ENCODE results near the gene GAS5. TPM values are rescaled to one million over a fixed set of nuclear protein-coding genes. Genes with fewer than 3 reads are reported as not detected.
"Not testable (repeated sequence)": the region's sequence is repeated elsewhere in the genome, so short reads cannot be mapped to it uniquely, and the experiment has no call there.

GAS5 gene
- total RNA-seq, 1 experiment from 2014 or later, result 838 TPM

DNA sequence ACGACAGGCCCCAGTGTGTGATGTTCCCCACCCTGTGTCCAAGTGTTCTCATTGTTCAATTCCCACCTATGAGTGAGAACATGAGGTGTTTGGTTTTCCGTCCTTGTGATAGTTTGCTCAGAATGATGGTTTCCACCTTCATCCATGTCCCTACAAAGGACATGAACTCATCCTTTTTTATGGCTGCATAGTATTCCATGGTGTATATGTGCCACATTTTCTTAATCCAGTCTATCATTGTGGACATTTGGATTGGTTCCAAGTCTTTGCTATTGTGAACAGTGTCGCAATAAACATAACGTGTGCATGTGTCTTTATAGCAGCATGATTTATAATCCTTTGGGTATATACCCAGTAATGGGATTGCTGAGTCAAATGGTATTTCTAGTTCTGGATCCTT lies 13.3 kb upstream of the GAS5 start:
- not testable (repeated sequence) for H3K79me2 ChIP-seq (ENCODE audit: low read length); H3K4me1 ChIP-seq (ENCODE audit: low read length); H3K9me2 ChIP-seq (replicated peaks; ENCODE audit: insufficient read depth, low read length); H3K9ac ChIP-seq (ENCODE audit: low read length); H4K20me1 ChIP-seq (ENCODE audit: insufficient read depth, low read depth, low read length); H3K27me3 ChIP-seq (ENCODE audit: low read length); H3K36me3 ChIP-seq (ENCODE audit: insufficient read depth, low read length); DNase-seq; H3K4me3 ChIP-seq (ENCODE audit: low read length); H2AFZ ChIP-seq (ENCODE audit: low read length); H3K27ac ChIP-seq (ENCODE audit: low read length); H3K9me3 ChIP-seq (ENCODE audit: low read length); H3K4me2 ChIP-seq (ENCODE audit: low read depth, low read length, poor library complexity, severe bottlenecking)

DNA sequence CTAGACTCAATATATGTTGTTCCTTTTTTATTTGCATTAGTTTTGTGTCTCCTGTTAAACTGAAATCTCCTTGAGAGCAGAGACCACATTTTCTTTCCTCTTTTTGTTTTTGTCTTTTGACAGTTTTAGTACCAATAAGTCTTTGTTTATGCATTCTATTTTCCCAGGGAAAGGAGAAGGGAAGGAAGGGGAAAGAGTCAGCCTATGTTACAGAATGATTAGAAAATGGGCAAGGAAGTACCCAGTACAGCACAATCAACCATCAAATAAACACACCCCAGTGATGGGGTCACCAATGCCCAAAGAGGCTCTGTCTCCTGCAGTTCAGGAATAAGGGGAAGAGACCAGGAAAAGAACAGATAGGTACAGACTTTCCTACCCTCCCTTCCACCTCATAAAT lies 10.5 kb upstream of the GAS5 start:
- H3K9me2 ChIP-seq (replicated peaks; ENCODE audit: insufficient read depth, low read length), result no peaks in the 10 kb centered on the region
- H3K27ac ChIP-seq (ENCODE audit: low read length), result no peak overlapping the region
- H3K9ac ChIP-seq (ENCODE audit: low read length), result no peak overlapping the region
- no peak for DNase-seq
- no peak overlapping the region for H3K4me3 ChIP-seq (ENCODE audit: low read length)
- no peak overlapping the region for H3K4me2 ChIP-seq (ENCODE audit: low read depth, low read length, poor library complexity, severe bottlenecking)
- H3K9me3 ChIP-seq (ENCODE audit: low read length), result no peaks in the 10 kb centered on the region
- H3K4me1 ChIP-seq (ENCODE audit: low read length), result no peaks in the 10 kb centered on the region
- no peaks in the 10 kb centered on the region for H3K36me3 ChIP-seq (ENCODE audit: insufficient read depth, low read length)
- no peaks in the 10 kb centered on the region for H3K79me2 ChIP-seq (ENCODE audit: low read length)
- no peaks in the 10 kb centered on the region for H3K27me3 ChIP-seq (ENCODE audit: low read length)
- H2AFZ ChIP-seq (ENCODE audit: low read length), result no peak overlapping the region
- no peaks in the 10 kb centered on the region for H4K20me1 ChIP-seq (ENCODE audit: insufficient read depth, low read depth, low read length)

DNA sequence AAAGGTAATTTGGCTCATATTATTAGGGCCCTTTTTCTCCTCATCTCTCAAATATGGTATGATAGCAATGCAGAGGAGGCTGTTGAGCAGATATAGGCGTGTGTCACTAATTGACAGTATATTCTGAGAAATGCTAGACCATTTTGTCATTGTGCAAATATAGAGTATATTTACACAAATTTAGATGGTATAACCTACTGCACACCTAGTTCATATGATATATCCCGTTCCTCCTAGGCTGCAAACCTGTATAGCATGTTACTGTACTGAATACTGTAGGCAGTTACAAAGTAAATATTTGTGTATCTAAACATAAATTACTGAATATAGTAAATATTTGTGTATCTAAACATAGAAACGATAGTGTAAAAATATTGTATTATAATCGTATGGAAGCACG lies 8.9 kb upstream of the GAS5 start:
- Histone ChIP-seq H3K4me1 (ENCODE audit: low read length) (no peaks in the 10 kb centered on the region), H3K4me3 (ENCODE audit: low read length) (no peak overlapping the region), H3K9ac (ENCODE audit: low read length) (no peak overlapping the region), H3K9me2 (replicated peaks; ENCODE audit: insufficient read depth, low read length) (no peaks in the 10 kb centered on the region), H3K79me2 (ENCODE audit: low read length) (no peaks in the 10 kb centered on the region; the same call in 1 of the 2 replicates), H3K27me3 (ENCODE audit: low read length) (no peaks in the 10 kb centered on the region), H2AFZ (ENCODE audit: low read length) (no peak overlapping the region), H3K27ac (ENCODE audit: low read length) (no peak overlapping the region), H4K20me1 (ENCODE audit: insufficient read depth, low read depth, low read length) (no peaks in the 10 kb centered on the region), H3K4me2 (ENCODE audit: low read depth, low read length, poor library complexity, severe bottlenecking) (no peak overlapping the region), H3K9me3 (ENCODE audit: low read length) (no peaks in the 10 kb centered on the region), H3K36me3 (ENCODE audit: insufficient read depth, low read length) (no peaks in the 10 kb centered on the region)
- DNase-seq, result no peak

DNA sequence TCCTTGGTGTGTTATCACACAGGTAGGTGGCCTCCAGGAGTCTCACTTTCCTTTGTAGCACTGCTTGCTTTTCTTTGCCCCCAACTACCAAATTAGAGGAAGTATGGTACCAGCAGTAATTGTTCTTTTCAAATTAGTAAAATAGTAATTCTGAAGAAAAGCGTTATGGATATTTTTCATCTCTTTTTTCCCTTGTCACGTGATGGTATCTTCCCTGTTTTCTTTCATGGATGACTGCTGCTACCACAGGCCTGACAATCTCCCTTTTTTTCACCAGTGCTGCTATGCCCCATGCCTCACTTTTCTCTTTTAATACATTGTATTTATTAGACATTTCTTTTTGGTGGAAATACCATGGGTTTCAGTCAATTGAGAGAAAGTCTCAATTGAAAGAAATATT lies 3.7 kb upstream of the GAS5 start:
- peaks cover 20% of the 10 kb centered on the region for H3K4me1 ChIP-seq (ENCODE audit: low read length)
- H2AFZ ChIP-seq (ENCODE audit: low read length), result no peak overlapping the region
- H3K4me2 ChIP-seq (ENCODE audit: low read depth, low read length, poor library complexity, severe bottlenecking), result no peak overlapping the region
- H3K4me3 ChIP-seq (ENCODE audit: low read length), result no peak overlapping the region
- no peak for DNase-seq
- H3K27ac ChIP-seq (ENCODE audit: low read length), result no peak overlapping the region
- H3K9ac ChIP-seq (ENCODE audit: low read length), result no peak overlapping the region
- peaks cover 17% of the 10 kb centered on the region for H3K79me2 ChIP-seq (ENCODE audit: low read length)
- H3K36me3 ChIP-seq (ENCODE audit: insufficient read depth, low read length), result peaks cover 12% of the 10 kb centered on the region
- no peaks in the 10 kb centered on the region for H3K27me3 ChIP-seq (ENCODE audit: low read length)
- H3K9me3 ChIP-seq (ENCODE audit: low read length), result no peaks in the 10 kb centered on the region
- peaks cover 11% of the 10 kb centered on the region; the same call in 1 of the 2 replicates for H4K20me1 ChIP-seq (ENCODE audit: insufficient read depth, low read depth, low read length)
- no peaks in the 10 kb centered on the region for H3K9me2 ChIP-seq (replicated peaks; ENCODE audit: insufficient read depth, low read length)

DNA sequence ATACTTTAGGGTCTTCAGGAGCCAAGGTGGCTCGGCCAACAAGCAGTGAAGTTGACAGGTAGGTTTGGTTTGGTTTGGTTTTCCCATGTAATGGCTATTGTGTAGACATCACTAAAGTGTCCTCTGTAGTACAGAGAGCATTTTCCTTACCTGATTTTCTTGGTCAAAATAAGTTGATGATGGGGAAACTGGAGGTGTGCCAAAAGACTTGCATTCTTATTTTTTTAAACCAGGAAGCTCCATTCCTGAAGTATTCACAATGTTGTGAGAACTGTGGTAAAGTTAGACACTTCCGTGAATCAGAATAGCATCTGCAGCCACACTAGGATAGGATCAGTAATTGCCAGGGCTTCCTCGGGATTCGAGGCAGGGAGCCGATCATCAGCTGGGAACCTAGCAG lies 3.3 kb upstream of the GAS5 start:
- Histone ChIP-seq H3K79me2 (ENCODE audit: low read length) (peaks cover 21% of the 10 kb centered on the region), H3K36me3 (ENCODE audit: insufficient read depth, low read length) (peaks cover 16% of the 10 kb centered on the region), H3K9ac (ENCODE audit: low read length) (no peak overlapping the region), H3K4me3 (ENCODE audit: low read length) (no peak overlapping the region), H3K9me3 (ENCODE audit: low read length) (no peaks in the 10 kb centered on the region), H2AFZ (ENCODE audit: low read length) (no peak overlapping the region), H3K27ac (ENCODE audit: low read length) (no peak overlapping the region), H3K9me2 (replicated peaks; ENCODE audit: insufficient read depth, low read length) (no peaks in the 10 kb centered on the region), H3K4me1 (ENCODE audit: low read length) (peaks cover 24% of the 10 kb centered on the region), H4K20me1 (ENCODE audit: insufficient read depth, low read depth, low read length) (peaks cover 16% of the 10 kb centered on the region; the same call in 1 of the 2 replicates), H3K27me3 (ENCODE audit: low read length) (no peaks in the 10 kb centered on the region), H3K4me2 (ENCODE audit: low read depth, low read length, poor library complexity, severe bottlenecking) (no peak overlapping the region)
- no peak for DNase-seq

DNA sequence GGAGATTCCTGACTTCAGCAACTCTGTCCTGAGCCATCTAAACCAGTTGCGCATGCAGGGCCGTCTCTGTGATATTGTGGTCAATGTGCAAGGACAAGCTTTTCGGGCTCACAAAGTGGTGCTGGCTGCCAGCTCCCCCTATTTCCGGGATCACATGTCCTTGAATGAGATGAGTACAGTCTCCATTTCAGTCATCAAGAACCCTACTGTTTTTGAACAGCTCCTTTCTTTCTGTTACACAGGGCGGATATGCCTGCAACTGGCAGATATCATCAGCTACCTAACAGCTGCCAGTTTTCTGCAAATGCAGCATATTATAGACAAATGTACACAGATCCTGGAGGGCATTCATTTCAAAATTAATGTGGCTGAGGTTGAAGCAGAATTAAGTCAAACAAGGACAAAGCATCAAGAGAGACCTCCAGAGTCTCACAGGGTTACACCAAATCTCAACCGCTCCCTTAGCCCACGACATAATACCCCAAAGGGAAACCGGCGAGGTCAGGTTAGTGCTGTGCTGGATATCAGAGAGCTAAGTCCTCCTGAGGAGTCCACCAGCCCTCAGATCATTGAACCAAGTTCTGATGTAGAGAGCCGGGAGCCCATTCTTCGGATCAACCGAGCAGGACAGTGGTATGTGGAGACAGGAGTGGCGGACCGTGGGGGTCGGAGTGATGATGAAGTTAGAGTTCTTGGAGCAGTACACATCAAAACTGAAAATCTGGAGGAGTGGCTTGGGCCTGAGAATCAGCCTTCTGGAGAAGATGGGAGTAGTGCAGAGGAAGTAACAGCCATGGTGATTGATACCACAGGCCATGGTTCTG lies 2.7 kb upstream of the GAS5 start:
- Histone ChIP-seq H3K9ac (ENCODE audit: low read length) (no peak overlapping the region), H3K4me3 (ENCODE audit: low read length) (no peak overlapping the region), H3K9me3 (ENCODE audit: low read length) (no peaks in the 10 kb centered on the region), H3K36me3 (ENCODE audit: insufficient read depth, low read length) (peaks cover 22% of the 10 kb centered on the region), H2AFZ (ENCODE audit: low read length) (no peak overlapping the region), H3K27me3 (ENCODE audit: low read length) (no peaks in the 10 kb centered on the region), H3K9me2 (replicated peaks; ENCODE audit: insufficient read depth, low read length) (no peaks in the 10 kb centered on the region), H3K4me1 (ENCODE audit: low read length) (peaks cover 30% of the 10 kb centered on the region), H3K27ac (ENCODE audit: low read length) (0 out of 2 replicates have a peak overlapping the region, but pooled peaks have one; percentile 92), H3K4me2 (ENCODE audit: low read depth, low read length, poor library complexity, severe bottlenecking) (peak overlapping the region; percentile 75), H3K79me2 (ENCODE audit: low read length) (peaks cover 24% of the 10 kb centered on the region), H4K20me1 (ENCODE audit: insufficient read depth, low read depth, low read length) (peaks cover 22% of the 10 kb centered on the region)
- DNase-seq, result no peak

DNA sequence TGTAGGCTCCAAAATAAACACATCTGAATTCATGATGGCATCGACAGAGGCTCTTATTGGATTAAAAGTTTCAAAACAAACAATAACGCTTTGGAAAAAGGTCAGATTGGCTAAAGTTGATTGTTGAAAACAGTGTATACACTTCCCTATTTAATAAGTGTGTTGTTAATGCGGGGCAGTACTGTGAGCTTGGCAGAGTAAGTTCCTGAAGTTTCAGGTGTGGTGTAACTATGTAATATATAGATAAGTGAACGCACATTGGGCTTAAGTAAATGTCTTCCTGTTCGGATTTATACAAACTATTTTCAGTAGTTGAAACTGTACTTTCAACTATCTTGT lies 1.2 kb upstream of the GAS5 start:
- Histone ChIP-seq H3K27ac (ENCODE audit: low read length) (peak overlapping the region; percentile 92), H3K4me1 (ENCODE audit: low read length) (peaks cover 37% of the 10 kb centered on the region), H3K27me3 (ENCODE audit: low read length) (no peaks in the 10 kb centered on the region), H3K9ac (ENCODE audit: low read length) (peak overlapping the region; percentile 79), H3K36me3 (ENCODE audit: insufficient read depth, low read length) (peaks cover 37% of the 10 kb centered on the region), H3K4me3 (ENCODE audit: low read length) (peak overlapping the region; percentile 94), H3K9me2 (replicated peaks; ENCODE audit: insufficient read depth, low read length) (no peaks in the 10 kb centered on the region), H3K79me2 (ENCODE audit: low read length) (peaks cover 24% of the 10 kb centered on the region), H3K9me3 (ENCODE audit: low read length) (no peaks in the 10 kb centered on the region), H2AFZ (ENCODE audit: low read length) (no peak overlapping the region), H3K4me2 (ENCODE audit: low read depth, low read length, poor library complexity, severe bottlenecking) (peak overlapping the region; percentile 75), H4K20me1 (ENCODE audit: insufficient read depth, low read depth, low read length) (peaks cover 35% of the 10 kb centered on the region)
- no peak for DNase-seq

DNA sequence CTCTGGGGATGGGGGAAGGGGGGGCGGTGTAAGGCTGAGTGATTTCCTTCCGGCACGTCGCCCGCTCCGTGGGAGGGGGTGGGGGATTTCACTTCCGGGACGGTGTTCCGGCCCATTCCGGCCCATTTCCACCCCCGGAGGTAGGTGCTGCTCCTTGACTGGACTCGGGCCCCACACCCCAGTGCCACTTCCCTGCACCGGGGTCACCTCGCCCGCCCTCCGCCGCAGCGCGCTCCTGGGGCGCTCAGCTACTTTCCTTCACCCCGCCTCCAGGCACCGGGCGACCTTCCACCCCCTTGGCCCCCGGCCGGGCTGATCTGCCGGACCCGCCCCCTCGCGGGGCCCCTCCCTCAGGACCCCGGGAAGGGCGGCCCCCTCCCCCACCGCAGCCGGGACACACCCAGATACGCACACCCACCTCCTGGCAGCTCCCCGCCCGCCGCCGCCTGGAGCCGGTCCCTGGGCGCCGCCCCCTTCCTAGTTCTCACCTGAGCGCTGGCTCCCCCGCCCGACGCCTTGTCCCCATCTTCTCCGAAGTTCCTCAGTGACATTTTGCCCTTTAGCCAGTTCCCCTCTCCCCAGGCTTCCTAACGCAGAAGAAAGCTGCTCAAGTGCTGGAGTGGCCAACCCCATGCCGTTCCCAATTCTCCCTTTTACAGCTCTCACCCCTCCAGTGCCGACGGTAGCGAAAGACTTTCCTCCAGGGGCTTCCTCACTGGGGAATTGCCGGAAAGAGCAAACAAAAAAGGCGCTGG lies 654 bp upstream of the GAS5 start, which contains the start of gene ZBTB37:
TSS of gene ZBTB37 (plus strand) at position 115 of the 755 bp plus-strand sequence. CDS start 1,846 bp downstream, outside the sequence.
- H3K27me3 ChIP-seq (ENCODE audit: low read length), result no peaks in the 10 kb centered on the region
- H3K4me1 ChIP-seq (ENCODE audit: low read length), result peaks cover 37% of the 10 kb centered on the region
- H4K20me1 ChIP-seq (ENCODE audit: insufficient read depth, low read depth, low read length), result peaks cover 35% of the 10 kb centered on the region
- H3K4me3 ChIP-seq (ENCODE audit: low read length), result peak within 1 kb of the TSS; percentile 94
- H3K79me2 ChIP-seq (ENCODE audit: low read length), result peaks cover 24% of the 10 kb centered on the region
- peak within 1 kb of the TSS; percentile 92 for H3K9ac ChIP-seq (ENCODE audit: low read length)
- H2AFZ ChIP-seq (ENCODE audit: low read length), result no peak within 1 kb of the TSS
- H3K4me2 ChIP-seq (ENCODE audit: low read depth, low read length, poor library complexity, severe bottlenecking), result peak within 1 kb of the TSS; percentile 96
- peak; percentile 95 for DNase-seq
- peak within 1 kb of the TSS; percentile 92 for H3K27ac ChIP-seq (ENCODE audit: low read length)
- no peaks in the 10 kb centered on the region for H3K9me2 ChIP-seq (replicated peaks; ENCODE audit: insufficient read depth, low read length)
- H3K9me3 ChIP-seq (ENCODE audit: low read length), result no peaks in the 10 kb centered on the region
- peaks cover 42% of the 10 kb centered on the region for H3K36me3 ChIP-seq (ENCODE audit: insufficient read depth, low read length)
